PC-3 (cell line): ENCODE measurements around the gene EXOG.

Experiments used
- EZH2 ChIP-seq: fragments of 300-600 bp; sonication (generic); IDR thresholded peaks from one replicate; pipeline ENCODE4 v1.6.1; 2017; ENCODE audit warnings: antibody characterized with exemption, mild to moderate bottlenecking, low read length; ENCODE audit not compliant: unreplicated experiment
- EZH2phosphoT487 ChIP-seq: fragments of 300-600 bp; sonication (generic); IDR thresholded peaks from 2 replicates; pipeline ENCODE4 v1.6.1; 2018; ENCODE audit warnings: mild to moderate bottlenecking, antibody characterized with exemption, low read length, borderline replicate concordance

DNA sequence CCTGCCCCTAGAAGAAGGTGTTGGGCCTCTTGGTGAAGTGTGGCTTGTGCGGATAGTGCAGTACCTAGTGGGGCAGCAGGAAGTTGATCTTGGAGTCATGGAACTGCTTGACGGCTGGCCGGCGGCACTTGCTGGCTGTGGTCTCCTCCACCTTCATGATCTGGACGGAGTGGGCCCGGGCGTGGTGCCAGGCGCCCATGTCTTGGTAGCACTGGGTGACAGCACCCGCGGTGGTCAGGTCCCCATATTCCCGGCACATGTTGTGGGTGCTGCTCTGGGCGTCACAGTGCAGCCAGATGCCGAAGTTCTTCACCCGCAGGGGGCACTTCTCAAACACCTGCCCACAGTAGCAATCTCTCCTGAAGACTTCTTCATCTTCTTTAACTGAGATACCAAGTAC lies 30.7 kb downstream of the EXOG start:
- TF ChIP-seq EZH2phosphoT487 (no peak), EZH2 (no peak)
